Fibroblast of lung (primary cell): ENCODE measurements around the gene ZXDC. TPM values are rescaled to one million over a fixed set of nuclear protein-coding genes. Genes with fewer than 3 reads are reported as not detected.

Source experiments
- DNase-seq, 2 donors: peaks; one replicate each; pipeline versions ENCODE4 v3.0.0 to v3.0.0-alpha.2; 2010; ENCODE audit warnings: low read depth in 2 of 2
- H2AFZ ChIP-seq: 2 replicates; pipeline ENCODE4 v1.5.1; 2012; ENCODE audit warnings: low read length, control low read depth, inconsistent platforms
- H3K27ac ChIP-seq: 2 replicates; pipeline ENCODE4 v1.5.1; 2011; ENCODE audit warnings: low read length, control low read depth; ENCODE audit not compliant: insufficient read depth
- H3K27me3 ChIP-seq: 2 replicates; pipeline ENCODE4 v1.5.1; 2011; ENCODE audit warnings: mild to moderate bottlenecking, low read length; ENCODE audit not compliant: control insufficient read depth, insufficient read depth
- H3K36me3 ChIP-seq: 2 replicates; pipeline ENCODE4 v1.5.1; 2011; ENCODE audit warnings: low read length; ENCODE audit not compliant: control insufficient read depth, insufficient read depth
- H3K4me1 ChIP-seq: 2 replicates; pipeline ENCODE4 v1.5.1; 2011; ENCODE audit warnings: low read length; ENCODE audit not compliant: control insufficient read depth, insufficient read depth; ENCODE audit errors: extremely low read depth
- H3K4me2 ChIP-seq: 2 replicates; pipeline ENCODE4 v1.5.1; 2011; ENCODE audit warnings: low read length, control low read depth; ENCODE audit not compliant: insufficient read depth; ENCODE audit errors: extremely low read depth
- H3K4me3 ChIP-seq, 4 experiments: fragments of 200-600 bp in 1 of 4; sonication (generic) in 1 of 4; replicated peaks in 1 of 4; 2 replicates each; pipeline ENCODE4 v1.5.1; 2011 to 2016; ENCODE audit warnings: low read length in 4 of 4, low read depth in 3 of 4, mild to moderate bottlenecking in 3 of 4, control low read depth in 2 of 4, inconsistent platforms in 1 of 4, mixed read lengths in 1 of 4; ENCODE audit not compliant: insufficient read depth in 1 of 4; ENCODE audit errors: control extremely low read depth in 1 of 4
- H3K79me2 ChIP-seq: 2 replicates; pipeline ENCODE4 v1.5.1; 2012; ENCODE audit warnings: mild to moderate bottlenecking, low read length, inconsistent platforms; ENCODE audit not compliant: control insufficient read depth, insufficient read depth
- H3K9ac ChIP-seq: 2 replicates; pipeline ENCODE4 v1.5.1; 2011; ENCODE audit warnings: mild to moderate bottlenecking, low read length, control low read depth; ENCODE audit not compliant: insufficient read depth
- H3K9me3 ChIP-seq: 2 replicates; pipeline ENCODE4 v1.5.1; 2012; ENCODE audit warnings: low read depth, low read length; ENCODE audit not compliant: control insufficient read depth, insufficient read depth
- H4K20me1 ChIP-seq: 2 replicates; pipeline ENCODE4 v1.5.1; 2011; ENCODE audit warnings: low read length; ENCODE audit not compliant: control insufficient read depth, insufficient read depth; ENCODE audit errors: extremely low read depth
- EZH2 ChIP-seq: IDR thresholded peaks from 2 replicates; pipeline ENCODE4 v1.5.1; 2012; ENCODE audit warnings: low read length, control low read depth, mild to moderate bottlenecking; ENCODE audit errors: missing control alignments
- polyA plus RNA-seq, 2 donors: library from polyadenylated mRNA; depleted of rRNA in 1 of 2; stranded (reverse) in 1 of 2; unstranded in 1 of 2; fragments of >200 nt; gene quantifications; 2 replicates each; pipeline ENCODE4 v1.2.1, GENCODE V29; 2011 to 2012; ENCODE audit warnings: missing spikeins in 1 of 2
- total RNA-seq: library from RNA; depleted of rRNA; stranded (reverse); fragments of >200 nt; gene quantifications from 2 replicates; pipeline ENCODE4 v1.2.1, GENCODE V29; 2014
- TF ChIP-seq, protein P1 (sequence below), 2 donors: IDR thresholded peaks in 1 of 2; conservative IDR thresholded peaks in 1 of 2; 1 replicate in 1 of 2; 2 replicates in 1 of 2; pipeline ENCODE4 v1.5.1; 2011 to 2012; ENCODE audit warnings: low read length in 2 of 2, control low read depth in 1 of 2, inconsistent platforms in 1 of 2, low read depth in 1 of 2, mild to moderate bottlenecking in 1 of 2

ZXDC gene
- total and polyA plus RNA-seq, 2 donors (not counting 1 experiment from before 2014, with no cell fraction given), result 5.9 to 17.8 TPM

DNA sequence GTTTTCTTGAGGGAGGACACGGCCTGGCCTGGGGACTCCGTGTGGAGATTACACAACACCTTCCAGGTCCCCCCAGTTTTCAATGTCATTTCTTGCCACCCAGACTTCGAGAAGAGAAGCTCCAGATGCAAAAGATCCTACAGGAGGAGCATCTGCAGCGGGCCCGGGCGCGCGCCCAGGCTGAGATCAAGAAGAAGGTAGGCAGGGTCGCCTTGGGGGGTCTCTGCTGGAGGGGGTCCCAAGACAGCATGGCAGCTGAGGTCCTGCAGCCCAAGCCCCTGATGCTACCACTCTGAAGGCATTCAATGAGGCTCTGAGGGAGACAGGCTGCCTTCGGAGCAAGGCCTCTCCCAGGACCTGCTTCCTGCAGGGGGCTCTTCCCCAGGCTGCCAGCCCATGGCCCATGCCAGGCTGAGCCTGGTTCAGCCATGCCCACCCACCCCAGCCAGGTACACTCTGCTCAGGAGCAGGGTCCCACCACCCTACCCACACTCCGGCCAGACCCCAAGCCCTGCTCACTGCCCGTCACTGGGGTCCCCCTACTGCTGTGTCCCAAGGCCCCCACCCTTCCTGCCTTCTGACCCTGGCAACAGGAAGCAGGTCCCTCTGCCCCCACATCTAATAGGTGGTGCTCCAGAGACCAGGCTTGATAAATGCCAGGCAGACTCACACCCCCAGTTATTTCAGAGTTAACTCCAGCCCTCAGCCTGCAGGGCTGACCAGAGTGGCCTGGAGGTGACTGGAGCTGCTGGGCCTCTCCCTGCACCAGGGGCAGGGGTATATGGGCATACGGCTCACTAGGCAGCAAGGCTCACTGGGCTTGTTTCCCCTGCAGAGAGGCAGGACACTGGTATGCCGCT, 40.0 kb downstream of the ZXDC start:
- Histone ChIP-seq H3K9me3 (no peaks in the 10 kb centered on the region), H3K4me1 (no peaks in the 10 kb centered on the region), H3K79me2 (no peaks in the 10 kb centered on the region), H3K27me3 (no peaks in the 10 kb centered on the region), H4K20me1 (no peaks in the 10 kb centered on the region), H3K27ac (no peak overlapping the region), H2AFZ (no peak overlapping the region), H3K9ac (no peak overlapping the region), H3K4me2 (no peak overlapping the region), H3K4me3 (no peak overlapping the region), H3K36me3 (peaks cover 2% of the 10 kb centered on the region)
- DNase-seq, result no peak
- TF ChIP-seq, protein P1, sequence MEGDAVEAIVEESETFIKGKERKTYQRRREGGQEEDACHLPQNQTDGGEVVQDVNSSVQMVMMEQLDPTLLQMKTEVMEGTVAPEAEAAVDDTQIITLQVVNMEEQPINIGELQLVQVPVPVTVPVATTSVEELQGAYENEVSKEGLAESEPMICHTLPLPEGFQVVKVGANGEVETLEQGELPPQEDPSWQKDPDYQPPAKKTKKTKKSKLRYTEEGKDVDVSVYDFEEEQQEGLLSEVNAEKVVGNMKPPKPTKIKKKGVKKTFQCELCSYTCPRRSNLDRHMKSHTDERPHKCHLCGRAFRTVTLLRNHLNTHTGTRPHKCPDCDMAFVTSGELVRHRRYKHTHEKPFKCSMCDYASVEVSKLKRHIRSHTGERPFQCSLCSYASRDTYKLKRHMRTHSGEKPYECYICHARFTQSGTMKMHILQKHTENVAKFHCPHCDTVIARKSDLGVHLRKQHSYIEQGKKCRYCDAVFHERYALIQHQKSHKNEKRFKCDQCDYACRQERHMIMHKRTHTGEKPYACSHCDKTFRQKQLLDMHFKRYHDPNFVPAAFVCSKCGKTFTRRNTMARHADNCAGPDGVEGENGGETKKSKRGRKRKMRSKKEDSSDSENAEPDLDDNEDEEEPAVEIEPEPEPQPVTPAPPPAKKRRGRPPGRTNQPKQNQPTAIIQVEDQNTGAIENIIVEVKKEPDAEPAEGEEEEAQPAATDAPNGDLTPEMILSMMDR (conservative IDR thresholded peaks at IDR 0.05 in 1 of 2, IDR thresholded peaks at IDR 0.05 in 1 of 2; ENCODE audit: low read depth in 1 of 2, low read length in 2 of 2), result no peak
- TF ChIP-seq EZH2, result no peak

DNA sequence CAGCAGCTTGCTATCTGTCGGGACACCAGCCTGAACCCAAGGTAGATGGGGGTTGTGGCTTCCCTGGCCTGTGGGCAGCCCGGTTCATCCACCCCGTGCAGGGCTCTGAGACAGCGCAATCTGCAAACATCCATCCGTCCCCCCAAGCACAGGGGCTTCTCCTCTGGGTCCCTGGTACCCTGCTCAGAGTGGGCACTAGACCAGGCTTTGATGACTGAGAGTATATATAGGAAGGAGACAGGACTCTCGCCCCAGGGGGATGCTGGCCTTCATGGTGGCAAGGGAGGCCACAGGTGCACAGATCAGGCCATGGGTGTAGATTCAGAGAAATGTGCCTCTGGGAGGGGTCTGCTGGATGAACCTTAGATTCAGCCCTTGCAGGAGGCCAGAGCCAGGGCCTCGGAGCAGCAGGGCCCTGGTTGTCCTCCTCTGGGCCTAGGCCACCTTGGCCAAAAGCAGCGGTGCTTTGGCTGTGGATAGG, 40.7 kb downstream of the ZXDC start:
- H3K27ac ChIP-seq, result no peak overlapping the region
- H3K36me3 ChIP-seq, result peaks cover 2% of the 10 kb centered on the region
- no peak overlapping the region for H2AFZ ChIP-seq
- H3K79me2 ChIP-seq, result no peaks in the 10 kb centered on the region
- no peak for DNase-seq
- no peaks in the 10 kb centered on the region for H4K20me1 ChIP-seq
- no peak overlapping the region for H3K9ac ChIP-seq
- no peak overlapping the region for H3K4me3 ChIP-seq
- no peaks in the 10 kb centered on the region for H3K27me3 ChIP-seq
- TF ChIP-seq, protein P1 (conservative IDR thresholded peaks at IDR 0.05 in 1 of 2, IDR thresholded peaks at IDR 0.05 in 1 of 2; ENCODE audit: low read depth in 1 of 2, low read length in 2 of 2), result no peak
- no peak for TF ChIP-seq EZH2
- no peaks in the 10 kb centered on the region for H3K9me3 ChIP-seq
- H3K4me1 ChIP-seq, result no peaks in the 10 kb centered on the region
- no peak overlapping the region for H3K4me2 ChIP-seq

DNA sequence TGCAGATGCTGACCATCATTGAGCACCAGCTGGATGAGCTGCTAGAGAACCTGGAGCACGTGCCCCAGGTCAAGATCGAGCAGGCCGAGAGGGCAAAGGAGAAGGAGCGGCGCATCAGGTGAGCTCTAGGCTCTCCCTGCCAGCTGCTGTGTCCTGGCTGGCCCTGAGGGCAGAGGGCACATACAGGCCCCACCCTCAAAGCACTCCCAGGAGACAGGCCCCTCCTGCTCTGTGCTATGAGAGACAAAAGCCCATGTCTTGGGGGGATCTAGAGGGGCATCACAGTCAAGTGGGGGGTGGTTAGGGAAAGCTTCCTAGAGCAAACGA, 41.5 kb downstream of the ZXDC start:
- Histone ChIP-seq H3K9ac (no peak overlapping the region), H3K79me2 (no peaks in the 10 kb centered on the region), H3K4me3 (no peak overlapping the region), H3K9me3 (no peaks in the 10 kb centered on the region), H3K27me3 (no peaks in the 10 kb centered on the region), H3K36me3 (peaks cover 2% of the 10 kb centered on the region), H4K20me1 (no peaks in the 10 kb centered on the region), H3K4me2 (no peak overlapping the region), H2AFZ (no peak overlapping the region), H3K4me1 (no peaks in the 10 kb centered on the region), H3K27ac (no peak overlapping the region)
- DNase-seq, result no peak
- no peak for TF ChIP-seq EZH2
- TF ChIP-seq, protein P1 (conservative IDR thresholded peaks at IDR 0.05 in 1 of 2, IDR thresholded peaks at IDR 0.05 in 1 of 2; ENCODE audit: low read depth in 1 of 2, low read length in 2 of 2), result no peak
